Occipital lobe (tissue), 2 donors: ENCODE data around the gene TMEM87B. TPM values are rescaled to one million over a fixed set of nuclear protein-coding genes. Genes with fewer than 3 reads are reported as not detected.

Experiments used
- DNase-seq: peaks from one replicate; lab custom pipeline; 2025; lab: John Stamatoyannopoulos, UW
- total RNA-seq: library from RNA; depleted of rRNA; stranded (reverse); fragments of >200 nt; gene quantifications from one replicate; pipeline ENCODE4 v1.2.3, GENCODE V29; 2014

Gene TMEM87B
- total RNA-seq, 1 donor from 2014 or later: 15.3 TPM

GRCh38 chr2:112150447-112150846 lies 95.4 kb downstream of the TMEM87B start:
- DNase-seq: no peak

- DNase-seq: no peak
Observed at GRCh38 chr2:112150851-112151250, 95.8 kb downstream of the TMEM87B start.

GRCh38 chr2:112151271-112151670 lies 96.2 kb downstream of the TMEM87B start:
- DNase-seq: no peak

GRCh38 chr2:112151701-112152440 lies 96.8 kb downstream of the TMEM87B start:
- no peak for DNase-seq

- DNase-seq: no peak
Observed at GRCh38 chr2:112152476-112153178, 97.6 kb downstream of the TMEM87B start.

- DNase-seq: peak; percentile 33
Observed at GRCh38 chr2:112153179-112153490, 98.1 kb downstream of the TMEM87B start.

- no peak for DNase-seq
Observed at GRCh38 chr2:112153501-112153900, 98.4 kb downstream of the TMEM87B start.

- DNase-seq: no peak
Observed at GRCh38 chr2:112154246-112155117, 99.4 kb downstream of the TMEM87B start.

- no peak for DNase-seq
Observed at GRCh38 chr2:112155331-112156151, 100.5 kb downstream of the TMEM87B start.

- no peak for DNase-seq
Observed at GRCh38 chr2:112156152-112156986, 101.3 kb downstream of the TMEM87B start.

- no peak for DNase-seq
Observed at GRCh38 chr2:112157472-112157871, 102.4 kb downstream of the TMEM87B start.

- no peak for DNase-seq
Observed at GRCh38 chr2:112159454-112159921, 104.4 kb downstream of the TMEM87B start.

GRCh38 chr2:112160283-112161250 lies 105.5 kb downstream of the TMEM87B start:
- DNase-seq: no peak

GRCh38 chr2:112161431-112162145 lies 106.5 kb downstream of the TMEM87B start:
- DNase-seq: no peak

GRCh38 chr2:112162341-112162740 lies 107.3 kb downstream of the TMEM87B start:
- DNase-seq: no peak

GRCh38 chr2:112162956-112163355 lies 107.9 kb downstream of the TMEM87B start:
- no peak for DNase-seq

- no peak for DNase-seq
Observed at GRCh38 chr2:112163541-112163981, 108.5 kb downstream of the TMEM87B start.

GRCh38 chr2:112164876-112165275 lies 109.8 kb downstream of the TMEM87B start:
- DNase-seq: no peak
